Measurements from ENCODE around the gene AXDND1.
"Not testable (repeated sequence)": the region's sequence is repeated elsewhere in the genome, so short reads cannot be mapped to it uniquely, and the experiment has no call there.

Gene AXDND1

GRCh38 chr1:179366093-179366800 lies 476 bp downstream of the AXDND1 start:
- no peak for DNase-seq (ENCODE audit: low spot score)

- peak; percentile 65 for DNase-seq (ENCODE audit: low spot score)
These were observed 4.1 kb downstream of the AXDND1 start for GRCh38 chr1:179369751-179370341.

- no peak for DNase-seq (ENCODE audit: low spot score)
These were observed 6.4 kb downstream of the AXDND1 start for GRCh38 chr1:179372160-179372559.

DNA sequence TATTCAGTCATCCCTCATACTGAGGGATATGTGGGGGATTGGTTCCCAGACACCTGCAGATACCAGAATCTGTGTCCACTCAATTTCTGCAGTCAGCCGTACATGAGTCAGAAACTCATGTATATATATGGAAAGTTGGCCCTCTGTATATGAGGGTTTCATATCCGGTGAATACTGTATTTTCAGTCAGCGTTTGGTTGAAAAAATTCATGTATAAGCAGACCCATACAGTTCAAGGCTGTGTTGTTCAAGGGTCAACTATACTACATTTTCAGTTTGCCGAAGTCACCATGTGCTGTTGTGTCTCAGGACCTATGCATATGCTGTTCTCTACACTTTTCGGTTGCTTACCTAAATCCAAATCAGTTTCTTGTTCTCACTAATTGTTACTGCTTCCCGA lies 10.5 kb downstream of the AXDND1 start:
- DNase-seq (ENCODE audit: low spot score): no peak

DNA sequence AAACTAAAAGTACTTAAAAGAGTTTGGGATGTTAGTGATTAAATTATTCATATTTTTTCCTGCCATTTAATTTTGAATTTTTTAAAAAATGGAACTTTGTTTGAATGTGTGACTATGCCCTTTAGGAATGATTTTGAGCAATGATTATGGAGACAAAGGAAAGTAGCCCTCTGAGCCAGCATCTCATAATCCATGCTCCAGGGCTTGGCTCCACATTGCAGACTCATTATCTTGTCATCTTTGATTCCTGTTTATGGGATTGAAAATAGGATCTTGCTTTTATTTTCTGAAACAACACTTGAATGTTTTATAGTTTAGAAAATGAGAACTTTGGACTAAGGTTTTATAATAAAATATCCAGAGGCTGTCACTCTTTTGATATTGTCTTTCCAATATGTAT lies 14.5 kb downstream of the AXDND1 start:
- DNase-seq (ENCODE audit: low spot score): no peak

- DNase-seq (ENCODE audit: low spot score): no peak
These were observed 18.3 kb downstream of the AXDND1 start for GRCh38 chr1:179384027-179384426.

DNA sequence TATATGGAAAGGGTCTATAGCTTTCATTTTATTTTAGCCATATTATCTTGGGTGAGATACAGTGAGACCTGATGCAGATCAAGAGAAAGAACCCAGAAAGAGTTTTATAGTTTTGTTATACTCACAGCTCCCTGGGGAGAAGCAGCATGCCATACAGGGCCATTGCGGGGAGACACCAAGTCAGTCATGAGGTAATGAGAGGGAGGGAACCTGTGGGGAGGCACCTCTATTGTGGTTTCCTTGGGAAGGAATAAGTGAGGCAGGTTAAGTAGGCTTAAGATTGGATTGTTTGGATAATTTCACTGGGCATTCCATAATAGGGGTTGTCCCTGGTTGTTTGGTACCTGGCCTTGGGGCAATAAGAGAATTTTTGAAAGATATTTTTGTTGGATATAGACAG lies 19.7 kb downstream of the AXDND1 start:
- DNase-seq (ENCODE audit: low spot score): no peak

DNA sequence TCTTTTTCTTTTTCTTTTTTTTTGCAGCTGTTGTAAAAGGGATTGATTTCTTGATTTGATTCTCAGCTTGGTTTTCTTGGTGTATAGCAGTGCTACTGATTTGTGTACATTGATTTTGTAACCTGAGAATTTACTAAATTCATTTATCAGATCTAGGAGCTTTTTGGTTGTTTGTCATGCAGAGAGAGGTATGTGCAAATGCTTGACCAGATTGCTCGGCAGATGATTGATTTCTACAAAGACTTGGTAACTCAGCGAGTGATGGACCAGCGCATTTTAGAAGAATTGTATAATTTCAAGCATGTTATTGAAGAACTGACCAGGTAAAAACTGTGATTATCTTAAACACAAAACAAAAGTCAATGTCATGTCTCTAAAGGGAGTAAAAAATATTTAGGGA lies 27.9 kb downstream of the AXDND1 start:
- no peak for DNase-seq (ENCODE audit: low spot score)

DNA sequence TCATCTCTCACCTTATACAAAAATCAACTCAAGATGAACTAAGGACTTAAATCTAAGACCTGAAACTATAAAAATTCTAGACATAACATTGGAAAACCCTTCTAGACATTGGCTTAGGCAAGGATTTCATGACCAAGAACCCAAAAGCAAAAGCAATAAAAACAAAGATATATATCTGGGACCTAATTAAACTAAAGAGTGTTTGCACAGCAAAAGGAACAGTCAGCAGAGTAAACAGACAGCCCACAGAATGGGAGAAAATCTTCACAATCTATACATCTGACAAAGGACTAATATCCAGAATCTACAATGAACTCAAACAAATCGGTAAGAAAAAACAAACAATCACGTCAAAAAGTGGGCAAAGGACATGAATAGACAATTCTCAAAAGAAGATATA lies 33.6 kb downstream of the AXDND1 start:
- DNase-seq (ENCODE audit: low spot score): not testable (repeated sequence)

DNA sequence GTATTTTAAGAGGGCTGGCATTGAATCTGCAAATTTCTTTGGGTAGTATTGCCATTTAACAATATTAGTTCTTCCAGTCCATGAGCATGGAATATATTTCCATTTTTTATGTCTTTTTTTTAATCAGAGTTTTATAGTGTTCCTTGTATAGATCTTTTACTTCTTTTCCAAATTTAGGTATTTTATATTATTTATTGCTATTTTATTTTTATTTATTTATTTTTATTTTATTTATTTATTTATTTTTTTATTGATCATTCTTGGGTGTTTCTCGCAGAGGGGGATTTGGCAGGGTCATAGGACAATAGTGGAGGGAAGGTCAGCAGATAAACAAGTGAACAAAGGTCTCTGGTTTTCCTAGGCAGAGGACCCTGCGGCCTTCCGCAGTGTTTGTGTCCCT lies 52.0 kb downstream of the AXDND1 start:
- not testable (repeated sequence) for DNase-seq (ENCODE audit: low spot score)

GRCh38 chr1:179418706-179419105 lies 52.9 kb downstream of the AXDND1 start:
- DNase-seq (ENCODE audit: low spot score): not testable (repeated sequence)

GRCh38 chr1:179424610-179425009 lies 58.8 kb downstream of the AXDND1 start:
- DNase-seq (ENCODE audit: low spot score): no peak

DNA sequence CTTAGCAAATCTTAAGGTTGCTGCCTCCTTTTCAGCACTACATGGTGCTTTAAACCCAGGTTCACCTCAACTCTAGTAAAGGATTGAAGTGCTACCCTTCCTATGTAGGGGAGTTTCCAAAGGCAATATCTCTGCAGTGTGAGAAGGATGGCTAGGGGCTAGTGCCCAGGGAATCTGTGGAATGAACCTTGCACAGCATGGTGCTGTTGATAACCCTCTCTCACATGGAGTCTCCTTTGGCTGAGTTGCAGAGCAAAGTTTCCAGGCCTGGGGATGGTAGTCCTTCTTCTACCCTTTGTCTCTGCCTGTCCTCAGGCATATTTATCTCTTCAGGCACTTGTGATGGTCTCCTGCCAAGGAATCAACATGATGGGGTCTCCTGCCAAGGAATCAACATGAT lies 59.4 kb downstream of the AXDND1 start:
- DNase-seq (ENCODE audit: low spot score): no peak

- DNase-seq (ENCODE audit: low spot score): no peak
These were observed 71.4 kb downstream of the AXDND1 start for GRCh38 chr1:179437171-179437570.

GRCh38 chr1:179439646-179440045 lies 73.9 kb downstream of the AXDND1 start:
- not testable (repeated sequence) for DNase-seq (ENCODE audit: low spot score)

DNA sequence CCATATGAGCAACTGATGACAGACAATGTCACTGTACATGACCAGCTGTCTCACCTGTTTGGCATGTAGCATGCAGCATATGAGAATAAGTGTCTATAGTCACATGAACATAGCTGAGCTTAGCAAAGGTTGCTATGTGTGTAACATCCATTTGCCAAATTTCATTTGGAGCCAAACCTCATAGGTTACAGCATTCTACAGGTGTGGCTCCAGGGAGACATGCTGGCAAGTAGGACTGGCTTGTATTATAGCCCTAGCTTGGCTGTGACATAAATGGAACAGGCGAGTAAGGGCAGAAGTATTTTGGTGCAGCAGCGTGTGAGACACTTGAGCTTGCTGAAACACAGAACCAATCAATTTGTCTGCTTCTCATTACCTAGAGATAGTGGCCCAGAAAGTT lies 74.5 kb downstream of the AXDND1 start:
- DNase-seq (ENCODE audit: low spot score): not testable (repeated sequence)

DNA sequence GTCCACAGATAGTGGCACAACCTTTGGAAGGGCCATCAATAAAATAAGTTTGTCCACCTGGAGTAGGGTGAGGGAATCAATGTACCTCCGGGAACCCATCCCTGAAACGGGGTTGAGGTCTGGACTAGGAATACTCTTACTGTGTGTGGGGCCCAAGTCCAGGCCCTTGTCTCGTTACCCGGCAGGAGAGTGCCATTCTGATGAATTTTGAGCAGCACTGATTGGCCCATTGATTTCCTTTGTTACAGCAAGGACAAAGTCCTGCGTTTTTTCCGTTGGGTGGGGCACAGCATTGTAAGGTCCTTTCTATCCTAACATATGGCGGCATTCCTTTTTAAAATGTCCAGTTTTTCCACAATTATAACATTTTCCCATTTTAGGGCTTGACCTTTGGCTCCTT lies 75.2 kb downstream of the AXDND1 start:
- DNase-seq (ENCODE audit: low spot score): no peak

- no peak for DNase-seq (ENCODE audit: low spot score)
These were observed 75.7 kb downstream of the AXDND1 start for GRCh38 chr1:179441501-179441900.

GRCh38 chr1:179442846-179443245 lies 77.1 kb downstream of the AXDND1 start:
- not testable (repeated sequence) for DNase-seq (ENCODE audit: low spot score)

DNA sequence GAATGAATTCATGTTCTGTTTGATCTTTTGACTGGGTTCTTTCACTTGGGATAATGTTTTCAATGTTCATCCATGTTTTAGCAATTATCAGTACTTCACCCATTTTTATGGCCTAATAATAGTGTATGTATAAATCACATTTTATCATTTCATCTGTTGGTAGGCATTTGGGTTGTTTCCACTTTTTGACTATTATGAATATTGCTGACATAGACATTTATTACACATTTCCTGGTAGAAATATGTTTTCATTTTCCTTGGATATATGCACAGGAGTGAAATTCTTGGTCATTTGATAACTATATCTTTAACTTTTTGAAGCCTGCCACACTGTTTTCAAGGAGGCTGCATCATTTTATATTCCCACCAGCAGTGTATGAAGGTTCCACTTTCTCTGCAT lies 79.8 kb downstream of the AXDND1 start:
- DNase-seq (ENCODE audit: low spot score): no peak

GRCh38 chr1:179447489-179447888 lies 81.7 kb downstream of the AXDND1 start:
- DNase-seq (ENCODE audit: low spot score): no peak

- peak; percentile 0 for DNase-seq (ENCODE audit: low spot score)
These were observed 82.8 kb downstream of the AXDND1 start for GRCh38 chr1:179448437-179449149.

DNA sequence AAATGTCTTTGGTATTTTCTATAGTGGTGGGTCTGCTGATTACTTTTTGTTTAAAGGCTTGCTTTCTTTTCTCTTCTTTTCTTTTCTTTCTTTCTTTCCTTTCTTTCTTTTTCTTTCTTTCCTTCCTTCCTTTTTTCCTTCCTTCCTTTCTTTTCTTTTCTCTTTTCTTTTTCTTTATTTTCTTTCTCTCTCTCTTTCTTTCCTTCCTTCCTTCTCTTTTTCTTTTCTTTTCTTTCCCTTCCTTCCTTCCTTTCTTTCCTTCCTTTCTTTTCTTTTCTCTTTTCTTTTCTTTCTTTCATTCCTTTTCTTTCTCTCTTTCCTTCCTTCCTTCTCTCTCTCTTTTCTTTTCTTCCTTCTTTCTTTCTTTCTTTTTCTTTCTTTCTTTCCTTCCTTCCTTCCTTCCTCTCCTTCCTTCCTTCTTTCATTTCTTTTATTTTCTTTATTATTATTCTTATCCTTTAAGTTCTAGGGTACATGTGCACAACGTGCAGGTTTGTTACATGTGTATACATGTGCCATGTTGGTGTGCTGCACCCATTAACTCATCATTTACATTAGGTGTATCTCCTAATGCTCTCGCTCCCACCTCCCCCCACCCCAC lies 93.9 kb downstream of the AXDND1 start:
- DNase-seq (ENCODE audit: low spot score): not testable (repeated sequence)

All from globus pallidus (tissue), 1 donor.